Subcutaneous abdominal adipose tissue (tissue), 5 donors: ENCODE measurements around the gene MINPP1.

Source experiments
- H3K27ac ChIP-seq: one replicate; pipeline ENCODE4 v1.7.0; 2013; ENCODE audit warnings: low read depth, mild to moderate bottlenecking, inconsistent platforms, low read length, moderate library complexity
- H3K27me3 ChIP-seq, 5 donors: one replicate each; pipeline ENCODE4 v1.7.0; 2013; ENCODE audit warnings: low read length in 5 of 5, inconsistent platforms in 1 of 5; ENCODE audit not compliant: control insufficient read depth in 5 of 5, insufficient read depth in 4 of 5
- H3K36me3 ChIP-seq, 5 donors: one replicate each; pipeline ENCODE4 v1.7.0; 2013; ENCODE audit warnings: low read length in 5 of 5; ENCODE audit not compliant: control insufficient read depth in 5 of 5, insufficient read depth in 5 of 5
- H3K4me1 ChIP-seq, 5 donors: one replicate each; pipeline ENCODE4 v1.7.0; 2013; ENCODE audit warnings: low read length in 5 of 5, mild to moderate bottlenecking in 3 of 5, moderate library complexity in 1 of 5; ENCODE audit not compliant: control insufficient read depth in 5 of 5, insufficient read depth in 5 of 5
- H3K4me3 ChIP-seq, 5 donors: one replicate each; pipeline ENCODE4 v1.7.0; 2013; ENCODE audit warnings: low read length in 5 of 5, low read depth in 1 of 5
- H3K9ac ChIP-seq, 5 donors: one replicate each; pipeline ENCODE4 v1.7.0; 2013; ENCODE audit warnings: low read length in 5 of 5, mild to moderate bottlenecking in 4 of 5, moderate library complexity in 3 of 5
- H3K9me3 ChIP-seq, 5 donors: one replicate each; pipeline ENCODE4 v1.7.0; 2013; ENCODE audit warnings: low read length in 5 of 5; ENCODE audit not compliant: control insufficient read depth in 5 of 5
- donor health status: healthy.
- donor health status: healthy.
- donor health status: healthy.
- donor health status: healthy.
- donor health status: healthy.

The MINPP1 gene

GRCh38 chr10:87600581-87600980 lies 95.9 kb downstream of the MINPP1 start:
- H3K9ac ChIP-seq = no peak overlapping the region
- H3K4me1 ChIP-seq = peaks cover 0 to 15% (median 10%) of the 10 kb centered on the region in 5 donors
- H3K36me3 ChIP-seq = no peaks in the 10 kb centered on the region
- no peak overlapping the region for H3K27ac ChIP-seq
- H3K27me3 ChIP-seq = no peaks in the 10 kb centered on the region
- no peak overlapping the region for H3K4me3 ChIP-seq
- H3K9me3 ChIP-seq = peaks cover 0 to 4% (median 0%) of the 10 kb centered on the region in 5 donors
